HFFc6 (cell line): ENCODE measurements around the gene FHIT. TPM values are rescaled to one million over a fixed set of nuclear protein-coding genes. Genes with fewer than 3 reads are reported as not detected.
"Not testable (repeated sequence)": the region's sequence is repeated elsewhere in the genome, so short reads cannot be mapped to it uniquely, and the experiment has no call there.

Experiments used
- DNase-seq: peaks from one replicate; pipeline ENCODE4 v3.0.0-alpha.2; 2018
- H3K27ac Mint-ChIP-seq: 2 replicates; pipeline ENCODE4 v1.8.0; 2020; ENCODE audit warnings: mild to moderate bottlenecking, mixed read lengths
- H3K27me3 Mint-ChIP-seq: 2 replicates; pipeline ENCODE4 v1.8.0; 2021; ENCODE audit warnings: mild to moderate bottlenecking, moderate library complexity, mixed read lengths; ENCODE audit not compliant: insufficient read depth
- H3K36me3 Mint-ChIP-seq: 2 replicates; pipeline ENCODE4 v1.8.0; 2021; ENCODE audit warnings: low read depth, mixed read lengths
- H3K4me1 Mint-ChIP-seq: 2 replicates; pipeline ENCODE4 v1.8.0; 2020; ENCODE audit warnings: low read depth, mixed read lengths
- H3K4me3 Mint-ChIP-seq: 2 replicates; pipeline ENCODE4 v1.8.0; 2020; ENCODE audit warnings: mild to moderate bottlenecking, moderate library complexity, mixed read lengths
- H3K9me3 Mint-ChIP-seq: 2 replicates; pipeline ENCODE4 v1.8.0; 2020; ENCODE audit warnings: mild to moderate bottlenecking, mixed read lengths
- total RNA-seq, 6 experiments: library from RNA; stranded (reverse); fragmentation: NEBNext Ultra II Directional; extraction: Animal tissue kit (Norgen Biotek cat#: 25700); gene quantifications; 2 replicates in 1 of 6; 3 replicates in 5 of 6; pipeline ENCODE4 v1.2.3, GENCODE V29; 2021
- TF ChIP-seq, protein P1 (sequence below): fragments of 200-600 bp; sonication (generic); IDR thresholded peaks from 2 replicates; pipeline ENCODE4 v1.5.0; 2021; ENCODE audit warnings: antibody characterized with exemption, mild to moderate bottlenecking

Gene FHIT
- total RNA-seq, 6 experiments from 2014 or later: 0.33 to 0.38 TPM; not detected in 4

DNA sequence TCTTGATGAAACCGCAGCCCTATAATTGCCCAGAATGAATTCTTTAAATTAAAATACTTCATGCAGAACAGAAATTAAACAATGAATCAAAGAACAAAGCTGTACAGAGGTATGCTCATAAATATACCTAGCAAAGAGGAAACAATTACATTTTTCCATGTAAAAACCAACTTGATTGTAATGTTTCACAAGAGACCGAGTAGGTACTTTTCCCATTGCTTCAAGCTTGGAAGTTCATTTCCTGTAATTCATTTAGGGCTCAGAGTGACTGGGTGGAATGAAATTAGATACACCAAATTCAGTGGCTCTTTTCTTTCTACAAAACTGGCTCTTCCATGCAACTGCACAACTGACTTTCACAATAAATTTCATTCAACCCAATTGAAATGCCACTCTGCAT, 51.4 kb downstream of the FHIT start:
- Mint-ChIP-seq H3K36me3 (no peaks in the 10 kb centered on the region), H3K27ac (no peak overlapping the region), H3K9me3 (peaks cover 12% of the 10 kb centered on the region), H3K4me1 (0 out of 2 replicates have a peak, but pooled peaks cover 4% of the 10 kb centered on the region), H3K4me3 (no peak overlapping the region), H3K27me3 (no peaks in the 10 kb centered on the region)
- DNase-seq: no peak
- TF ChIP-seq, protein P1, sequence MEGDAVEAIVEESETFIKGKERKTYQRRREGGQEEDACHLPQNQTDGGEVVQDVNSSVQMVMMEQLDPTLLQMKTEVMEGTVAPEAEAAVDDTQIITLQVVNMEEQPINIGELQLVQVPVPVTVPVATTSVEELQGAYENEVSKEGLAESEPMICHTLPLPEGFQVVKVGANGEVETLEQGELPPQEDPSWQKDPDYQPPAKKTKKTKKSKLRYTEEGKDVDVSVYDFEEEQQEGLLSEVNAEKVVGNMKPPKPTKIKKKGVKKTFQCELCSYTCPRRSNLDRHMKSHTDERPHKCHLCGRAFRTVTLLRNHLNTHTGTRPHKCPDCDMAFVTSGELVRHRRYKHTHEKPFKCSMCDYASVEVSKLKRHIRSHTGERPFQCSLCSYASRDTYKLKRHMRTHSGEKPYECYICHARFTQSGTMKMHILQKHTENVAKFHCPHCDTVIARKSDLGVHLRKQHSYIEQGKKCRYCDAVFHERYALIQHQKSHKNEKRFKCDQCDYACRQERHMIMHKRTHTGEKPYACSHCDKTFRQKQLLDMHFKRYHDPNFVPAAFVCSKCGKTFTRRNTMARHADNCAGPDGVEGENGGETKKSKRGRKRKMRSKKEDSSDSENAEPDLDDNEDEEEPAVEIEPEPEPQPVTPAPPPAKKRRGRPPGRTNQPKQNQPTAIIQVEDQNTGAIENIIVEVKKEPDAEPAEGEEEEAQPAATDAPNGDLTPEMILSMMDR: no peak

DNA sequence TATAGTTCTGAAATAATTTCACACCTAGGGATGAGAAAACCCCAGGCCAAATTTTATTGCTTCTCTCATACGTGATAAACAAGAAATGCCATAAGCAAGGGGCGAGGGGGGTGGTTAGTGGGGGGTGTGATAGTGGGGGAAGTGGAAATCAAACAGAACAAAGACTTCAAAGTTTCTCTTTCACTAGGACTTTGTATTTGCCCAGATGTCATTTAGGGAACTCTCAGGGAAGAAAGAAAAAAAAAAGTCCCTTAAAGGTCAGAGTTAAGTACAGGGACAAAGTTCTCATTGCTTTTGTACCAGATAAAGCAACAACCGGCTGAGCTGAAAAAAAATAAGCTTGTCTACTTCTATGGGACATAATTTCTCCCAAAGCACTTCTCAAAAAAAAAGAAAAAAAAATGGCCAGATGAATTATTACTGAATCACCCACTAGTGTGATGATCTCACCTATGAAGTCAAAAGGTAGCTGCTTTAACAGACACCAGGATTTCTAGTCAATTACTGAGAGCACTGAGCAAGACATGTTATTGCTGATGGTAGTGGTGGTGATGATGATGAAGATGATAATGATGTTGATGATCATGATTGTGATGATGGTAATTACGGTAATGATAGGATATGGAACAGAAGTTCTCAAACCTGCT, 56.2 kb downstream of the FHIT start:
- H3K27ac Mint-ChIP-seq: no peak overlapping the region
- DNase-seq: no peak
- no peaks in the 10 kb centered on the region for H3K27me3 Mint-ChIP-seq
- TF ChIP-seq, protein P1: no peak
- H3K4me3 Mint-ChIP-seq: no peak overlapping the region
- no peaks in the 10 kb centered on the region for H3K36me3 Mint-ChIP-seq
- no peaks in the 10 kb centered on the region for H3K4me1 Mint-ChIP-seq
- peaks cover 12% of the 10 kb centered on the region for H3K9me3 Mint-ChIP-seq

DNA sequence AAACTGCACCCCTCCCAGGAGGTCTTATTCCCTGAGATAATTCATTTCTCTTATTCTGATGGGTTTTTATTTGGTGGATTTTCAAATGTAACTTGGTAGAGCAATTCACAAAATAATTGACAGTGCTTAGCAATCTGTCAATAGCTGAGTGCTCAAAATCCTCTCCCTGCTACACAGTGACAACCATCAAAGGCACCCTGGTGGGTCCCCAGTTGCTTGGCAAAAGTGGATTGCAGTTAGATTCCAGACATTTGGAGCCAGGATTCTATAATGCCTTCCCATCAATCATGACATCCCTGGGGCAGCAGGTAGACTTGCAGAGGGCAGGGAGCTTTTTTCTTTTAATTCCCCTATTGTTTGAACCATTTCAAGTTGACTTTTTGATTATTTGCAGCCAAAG, 59.0 kb downstream of the FHIT start:
- peaks cover 21% of the 10 kb centered on the region for H3K9me3 Mint-ChIP-seq
- DNase-seq: no peak
- peaks cover 4% of the 10 kb centered on the region; the same call in 1 of the 2 replicates for H3K36me3 Mint-ChIP-seq
- H3K27me3 Mint-ChIP-seq: no peaks in the 10 kb centered on the region
- no peak overlapping the region for H3K4me3 Mint-ChIP-seq
- no peak overlapping the region for H3K27ac Mint-ChIP-seq
- TF ChIP-seq, protein P1: no peak
- H3K4me1 Mint-ChIP-seq: no peaks in the 10 kb centered on the region

DNA sequence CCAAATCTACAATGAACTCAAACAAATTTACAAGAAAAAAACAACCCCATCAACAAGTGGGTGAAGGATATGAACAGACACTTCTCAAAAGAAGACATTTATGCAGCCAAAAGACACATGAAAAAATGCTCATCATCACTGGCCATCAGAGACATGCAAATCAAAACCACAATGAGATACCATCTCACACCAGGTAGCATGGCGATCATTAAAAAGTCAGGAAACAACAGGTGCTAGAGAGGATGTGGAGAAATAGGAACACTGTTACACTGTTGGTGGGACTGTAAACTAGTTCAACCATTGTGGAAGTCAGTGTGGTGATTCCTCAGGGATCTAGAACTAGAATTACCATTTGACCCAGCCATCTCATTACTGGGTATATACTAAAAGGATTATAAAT, 61.0 kb downstream of the FHIT start:
- H3K4me3 Mint-ChIP-seq, H3K4me1 Mint-ChIP-seq, H3K27me3 Mint-ChIP-seq, DNase-seq, H3K27ac Mint-ChIP-seq, H3K36me3 Mint-ChIP-seq: not testable (repeated sequence)
- peaks cover 25% of the 10 kb centered on the region for H3K9me3 Mint-ChIP-seq

DNA sequence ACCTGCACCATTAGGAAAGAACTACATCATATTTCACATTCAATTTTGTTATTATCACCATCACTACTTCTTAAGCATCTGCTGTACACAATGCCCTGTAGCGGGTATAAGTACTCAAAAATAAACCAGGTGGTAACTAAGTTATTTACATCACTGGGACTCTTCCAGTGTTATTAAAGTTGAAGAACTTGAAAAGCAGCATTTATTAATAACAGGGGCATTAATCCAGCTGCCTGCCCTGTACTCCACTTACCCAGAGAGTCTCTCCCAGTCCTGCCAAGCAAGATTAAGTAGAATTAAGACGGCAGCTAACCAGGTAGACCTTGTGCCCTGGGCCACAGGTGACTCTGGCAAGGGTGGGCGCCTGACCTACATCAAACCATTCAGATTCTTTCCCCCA, 65.2 kb downstream of the FHIT start:
- no peaks in the 10 kb centered on the region; the same call in 1 of the 2 replicates for H3K27me3 Mint-ChIP-seq

DNA sequence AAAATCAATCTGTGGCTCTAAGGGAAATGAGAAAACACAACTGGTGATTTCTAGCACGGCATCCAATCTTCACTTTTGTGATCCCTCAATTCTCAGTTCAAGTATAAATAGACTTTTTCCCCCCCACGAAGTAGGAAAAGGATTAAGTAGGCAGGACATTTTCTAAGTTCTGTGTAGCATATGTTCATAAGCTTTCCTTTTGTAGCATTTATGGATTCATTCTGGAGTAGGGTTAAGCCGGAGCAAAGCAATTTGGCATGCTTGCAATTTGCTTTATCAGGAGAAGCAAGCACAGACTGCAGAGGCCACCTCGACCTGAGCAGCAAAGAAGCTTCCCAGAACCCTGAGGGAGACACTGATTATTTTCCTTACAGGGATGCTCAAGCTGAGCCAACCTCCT, 66.3 kb downstream of the FHIT start:
- no peaks in the 10 kb centered on the region for H3K4me1 Mint-ChIP-seq
- H3K36me3 Mint-ChIP-seq: peaks cover 4% of the 10 kb centered on the region; the same call in 1 of the 2 replicates
- no peak for DNase-seq
- peaks cover 28% of the 10 kb centered on the region; the same call in 1 of the 2 replicates for H3K9me3 Mint-ChIP-seq
- TF ChIP-seq, protein P1: no peak
- H3K4me3 Mint-ChIP-seq: no peak overlapping the region
- H3K27me3 Mint-ChIP-seq: no peaks in the 10 kb centered on the region; the same call in 1 of the 2 replicates
- no peak overlapping the region for H3K27ac Mint-ChIP-seq

More for the DNA sequence above, 65.2 kb downstream of the FHIT start:
- Mint-ChIP-seq H3K27ac (no peak overlapping the region), H3K4me3 (no peak overlapping the region), H3K4me1 (no peaks in the 10 kb centered on the region), H3K9me3 (peaks cover 26% of the 10 kb centered on the region; the same call in 1 of the 2 replicates), H3K36me3 (peaks cover 4% of the 10 kb centered on the region; the same call in 1 of the 2 replicates)
- DNase-seq: no peak
- TF ChIP-seq, protein P1: no peak
